AG10803 (cell line): ENCODE measurements around the gene TTI1.

Experiments
- DNase-seq: peaks from one replicate; pipeline ENCODE4 v3.0.0; 2010; ENCODE audit warnings: low read depth
- H3K4me3 ChIP-seq: 2 replicates; pipeline ENCODE4 v1.5.1; 2011; ENCODE audit warnings: mild to moderate bottlenecking, low read length, control low read depth
- CTCF ChIP-seq: conservative IDR thresholded peaks from 2 replicates; pipeline ENCODE4 v1.5.1; 2011; ENCODE audit warnings: mild to moderate bottlenecking, low read length, control low read depth, inconsistent platforms

TTI1 gene

GRCh38 chr20:37961066-37961465, 72.2 kb downstream of the TTI1 start:
- no peak for TF ChIP-seq CTCF
- H3K4me3 ChIP-seq = no peak overlapping the region
- no peak for DNase-seq

- no peak for DNase-seq
- no peak overlapping the region for H3K4me3 ChIP-seq
- no peak for TF ChIP-seq CTCF
These were observed 74.3 kb downstream of the TTI1 start for GRCh38 chr20:37958856-37959520.

GRCh38 chr20:37956107-37956585, 77.1 kb downstream of the TTI1 start:
- no peak overlapping the region for H3K4me3 ChIP-seq
- TF ChIP-seq CTCF = no peak
- peak; percentile 20 for DNase-seq

GRCh38 chr20:37955511-37955910, 77.7 kb downstream of the TTI1 start:
- DNase-seq = no peak
- H3K4me3 ChIP-seq = no peak overlapping the region
- no peak for TF ChIP-seq CTCF

GRCh38 chr20:37954626-37955025, 78.6 kb downstream of the TTI1 start:
- TF ChIP-seq CTCF = no peak
- DNase-seq = no peak
- H3K4me3 ChIP-seq = no peak overlapping the region

- no peak overlapping the region for H3K4me3 ChIP-seq
- no peak for TF ChIP-seq CTCF
- no peak for DNase-seq
These were observed 79.1 kb downstream of the TTI1 start for GRCh38 chr20:37954190-37954589.

- TF ChIP-seq CTCF = no peak
- H3K4me3 ChIP-seq = no peak overlapping the region
- DNase-seq = peak; percentile 3
These were observed 84.3 kb downstream of the TTI1 start for GRCh38 chr20:37948956-37949355.
